ENCODE data around the gene SUSD5.

GRCh38 chr3:33103480-33103879, 115.1 kb downstream of the SUSD5 start:
- TF ChIP-seq, protein P1, sequence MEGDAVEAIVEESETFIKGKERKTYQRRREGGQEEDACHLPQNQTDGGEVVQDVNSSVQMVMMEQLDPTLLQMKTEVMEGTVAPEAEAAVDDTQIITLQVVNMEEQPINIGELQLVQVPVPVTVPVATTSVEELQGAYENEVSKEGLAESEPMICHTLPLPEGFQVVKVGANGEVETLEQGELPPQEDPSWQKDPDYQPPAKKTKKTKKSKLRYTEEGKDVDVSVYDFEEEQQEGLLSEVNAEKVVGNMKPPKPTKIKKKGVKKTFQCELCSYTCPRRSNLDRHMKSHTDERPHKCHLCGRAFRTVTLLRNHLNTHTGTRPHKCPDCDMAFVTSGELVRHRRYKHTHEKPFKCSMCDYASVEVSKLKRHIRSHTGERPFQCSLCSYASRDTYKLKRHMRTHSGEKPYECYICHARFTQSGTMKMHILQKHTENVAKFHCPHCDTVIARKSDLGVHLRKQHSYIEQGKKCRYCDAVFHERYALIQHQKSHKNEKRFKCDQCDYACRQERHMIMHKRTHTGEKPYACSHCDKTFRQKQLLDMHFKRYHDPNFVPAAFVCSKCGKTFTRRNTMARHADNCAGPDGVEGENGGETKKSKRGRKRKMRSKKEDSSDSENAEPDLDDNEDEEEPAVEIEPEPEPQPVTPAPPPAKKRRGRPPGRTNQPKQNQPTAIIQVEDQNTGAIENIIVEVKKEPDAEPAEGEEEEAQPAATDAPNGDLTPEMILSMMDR (conservative IDR thresholded peaks at IDR 0.05; ENCODE audit: low read depth, low read length) = no peak
- no peak for TF ChIP-seq EZH2 (IDR thresholded peaks at IDR 0.05; ENCODE audit: low read length, unreplicated experiment)

All from PC-3 (cell line).